DOHH2 (cell line): ENCODE measurements around the gene MUC2.

Experiments
- CTCF ChIP-seq: fragments of 200-600 bp; sonication (generic); IDR thresholded peaks from one replicate; pipeline ENCODE4 v1.5.1; 2014; ENCODE audit warnings: antibody characterized with exemption, mild to moderate bottlenecking, low read depth, low read length; ENCODE audit not compliant: poor library complexity, severe bottlenecking
- EZH2phosphoT487 ChIP-seq: fragments of 200-600 bp; sonication (generic); IDR thresholded peaks from 2 replicates; pipeline ENCODE4 v1.6.1; 2017; ENCODE audit warnings: borderline replicate concordance, mild to moderate bottlenecking, antibody characterized with exemption, low read length, moderate library complexity, mixed read lengths

GRCh38 chr11:1089738-1090599, 15.3 kb downstream of the MUC2 start:
- TF ChIP-seq CTCF (no peak), EZH2phosphoT487 (no peak)
